Activated T-cell treated with anti-CD3 and anti-CD28 coated beads, Interleukin-2, amount 50 U/mL, for 72 hours (primary cell): ENCODE results near the gene ZSCAN25. TPM values are rescaled to one million over a fixed set of nuclear protein-coding genes. Genes with fewer than 3 reads are reported as not detected.
A peak's percentile ranks its signal among the peaks of the same experiment; 100 is the strongest.

Experiments
- ATAC-seq, 2 donors: fragments of 150-1000 bp; cut with Tn5 transposase; replicated peaks in 1 of 2; 2 replicates each; pipeline ENCODE4 v1.10.0; 2021; ENCODE audit warnings: moderate library complexity in 2 of 2, mild to moderate bottlenecking in 1 of 2
- DNase-seq, 2 donors: peaks; one replicate each; pipeline ENCODE4 v3.0.0; 2021 to 2022; ENCODE audit warnings: mixed read lengths in 1 of 2
- H3K27ac Mint-ChIP-seq: one replicate; pipeline ENCODE4 v1.8.0; 2022; ENCODE audit warnings: mild to moderate bottlenecking, moderate library complexity, mixed read lengths
- H3K27me3 Mint-ChIP-seq: one replicate; pipeline ENCODE4 v1.8.0; 2022; ENCODE audit warnings: low read depth, mixed read lengths
- H3K36me3 Mint-ChIP-seq, 2 donors: one replicate each; pipeline ENCODE4 v1.8.0; 2022; ENCODE audit warnings: mixed read lengths in 2 of 2, mild to moderate bottlenecking in 1 of 2; ENCODE audit not compliant: insufficient read depth in 2 of 2
- H3K4me1 Mint-ChIP-seq: one replicate; pipeline ENCODE4 v1.8.0; 2022; ENCODE audit warnings: low read depth, mixed read lengths
- H3K4me3 Mint-ChIP-seq, 2 donors: one replicate each; pipeline ENCODE4 v1.8.0; 2022; ENCODE audit warnings: mild to moderate bottlenecking in 2 of 2, mixed read lengths in 2 of 2, moderate library complexity in 2 of 2
- H3K9me3 Mint-ChIP-seq, 2 donors: one replicate each; pipeline ENCODE4 v1.8.0; 2022; ENCODE audit warnings: mixed read lengths in 2 of 2
- total RNA-seq, 2 donors: library from RNA; stranded (reverse); gene quantifications; one replicate each; pipeline ENCODE4 v1.2.3, GENCODE V29; 2022

Gene ZSCAN25
- total RNA-seq, 2 donors from 2014 or later = 32.4 to 35.6 TPM

DNA sequence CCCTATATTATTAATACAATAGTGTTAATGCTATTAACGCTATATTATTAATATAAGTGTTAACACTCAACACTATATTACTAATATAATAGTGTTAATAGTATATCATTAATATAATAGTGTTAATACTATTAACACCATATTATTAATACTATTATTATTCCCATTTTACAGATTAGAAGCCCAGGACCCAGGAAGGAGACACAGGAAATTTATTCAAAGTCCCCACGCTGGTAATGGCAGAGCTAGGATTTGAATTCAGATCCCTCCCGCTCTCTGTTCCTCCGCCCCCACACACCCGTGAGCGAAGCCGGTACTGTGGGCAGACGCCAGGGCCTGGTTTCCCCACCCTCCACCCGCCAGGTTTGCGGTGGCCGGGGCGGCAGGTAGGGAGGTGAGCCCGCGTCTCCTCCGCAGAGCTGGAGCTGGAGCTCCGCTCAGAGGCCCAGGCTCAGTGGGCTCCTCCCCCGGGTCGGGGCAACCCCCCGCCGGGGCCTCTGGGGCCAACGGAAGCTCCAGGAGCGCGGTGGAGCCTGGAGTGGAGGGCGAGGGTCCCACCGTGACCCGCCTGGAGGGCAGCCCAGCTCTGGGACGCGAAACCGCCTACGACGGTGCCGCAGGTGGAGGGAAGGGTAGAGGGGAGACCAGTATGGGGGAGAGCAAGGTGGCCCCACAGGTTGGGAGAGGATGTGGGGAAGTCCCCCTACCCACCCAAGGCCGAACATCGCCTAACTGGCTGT is 18.8 kb upstream of the ZSCAN25 start, which contains the start of gene TMEM225B:
Gene TMEM225B (plus strand): TSS at position 506 of the 740 bp plus-strand sequence. CDS start 6,122 bp downstream, outside the sequence.
- peak; percentile 37 to 66 for ATAC-seq
- Mint-ChIP-seq H3K4me3 (no peak within 1 kb of the TSS), H3K27me3 (no peaks in the 10 kb centered on the region), H3K27ac (no peak within 1 kb of the TSS), H3K4me1 (no peaks in the 10 kb centered on the region), H3K36me3 (no peaks in the 10 kb centered on the region), H3K9me3 (no peaks in the 10 kb centered on the region)
- peak in 1 of 2 donors; percentile 13 for DNase-seq

- no peak overlapping the region for H3K4me3 Mint-ChIP-seq
- no peak for ATAC-seq
Measured at GRCh38 chr7:99599836-99600235, 16.9 kb upstream of the ZSCAN25 start.

DNA sequence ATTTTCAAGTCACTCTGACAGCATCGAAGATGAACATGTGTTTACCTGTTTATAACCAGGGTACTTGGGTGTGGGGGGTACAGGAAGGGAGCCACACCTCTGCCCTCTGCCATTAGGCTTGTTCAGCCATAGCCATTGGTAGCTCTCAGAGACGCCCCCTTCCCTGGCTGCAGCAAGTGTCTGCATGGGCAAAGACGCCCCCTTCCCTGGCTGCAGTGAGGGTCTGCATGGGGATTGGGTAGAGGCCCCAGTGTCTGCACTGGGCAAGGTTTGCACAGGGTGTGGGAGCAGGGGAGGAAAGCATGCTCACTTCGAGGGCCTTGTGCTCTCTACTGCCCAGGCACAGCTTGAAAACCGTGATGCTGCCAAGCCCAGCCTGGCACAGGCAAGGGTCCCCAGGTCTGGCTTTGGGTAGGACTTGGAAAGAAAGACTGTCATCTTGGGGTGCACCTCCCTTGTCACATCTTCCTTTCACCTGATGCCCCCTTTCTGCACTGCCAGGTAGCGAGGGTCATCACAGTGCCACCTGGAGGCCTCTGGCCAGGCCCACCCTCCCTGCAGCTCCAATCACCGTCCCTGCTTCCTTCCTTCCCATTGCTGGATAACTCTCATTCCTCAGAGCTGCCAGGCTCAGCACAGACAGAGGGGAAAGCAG is 15.0 kb upstream of the ZSCAN25 start:
- no peaks in the 10 kb centered on the region for H3K9me3 Mint-ChIP-seq
- no peak overlapping the region for H3K4me3 Mint-ChIP-seq
- no peak for DNase-seq

More at GRCh38 chr7:99599836-99600235, 16.9 kb upstream of the ZSCAN25 start:
- no peaks in the 10 kb centered on the region for H3K36me3 Mint-ChIP-seq
- no peak overlapping the region for H3K27ac Mint-ChIP-seq
- H3K27me3 Mint-ChIP-seq = no peaks in the 10 kb centered on the region
- no peaks in the 10 kb centered on the region for H3K4me1 Mint-ChIP-seq
- no peaks in the 10 kb centered on the region for H3K9me3 Mint-ChIP-seq
- no peak for DNase-seq

GRCh38 chr7:99605527-99605926 is 11.2 kb upstream of the ZSCAN25 start:
- no peak for ATAC-seq
- no peaks in the 10 kb centered on the region for H3K4me1 Mint-ChIP-seq
- no peaks in the 10 kb centered on the region for H3K36me3 Mint-ChIP-seq

More for the DNA sequence above, 15.0 kb upstream of the ZSCAN25 start:
- H3K27me3 Mint-ChIP-seq = no peaks in the 10 kb centered on the region
- H3K4me1 Mint-ChIP-seq = no peaks in the 10 kb centered on the region
- no peak overlapping the region for H3K27ac Mint-ChIP-seq
- H3K36me3 Mint-ChIP-seq = no peaks in the 10 kb centered on the region
- ATAC-seq = no peak

DNA sequence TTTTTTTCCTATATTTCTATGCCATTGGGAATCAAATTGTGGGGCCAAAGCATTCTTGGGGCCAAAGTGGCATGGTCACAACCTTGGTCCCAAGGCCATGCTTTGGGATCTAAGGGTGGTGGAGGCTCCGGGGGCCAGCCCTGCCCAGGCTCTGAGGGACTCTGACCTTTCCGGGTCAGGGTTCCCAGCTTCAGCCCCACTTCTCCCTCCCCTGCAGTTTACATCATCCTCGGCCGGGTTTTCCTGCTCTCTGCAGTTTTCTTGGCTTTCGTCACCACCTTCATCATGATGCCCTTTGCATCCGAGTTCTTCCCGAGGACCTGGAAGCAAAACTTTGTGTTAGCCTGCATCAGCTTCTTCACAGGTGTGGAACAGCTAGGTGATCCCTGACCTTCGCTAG is 10.2 kb upstream of the ZSCAN25 start:
- no peak overlapping the region for H3K27ac Mint-ChIP-seq
- DNase-seq = no peak
- H3K4me3 Mint-ChIP-seq = no peak overlapping the region
- ATAC-seq = no peak
- H3K4me1 Mint-ChIP-seq = no peaks in the 10 kb centered on the region
- no peaks in the 10 kb centered on the region for H3K9me3 Mint-ChIP-seq
- no peaks in the 10 kb centered on the region for H3K36me3 Mint-ChIP-seq
- peaks cover 9% of the 10 kb centered on the region for H3K27me3 Mint-ChIP-seq

More at GRCh38 chr7:99605527-99605926, 11.2 kb upstream of the ZSCAN25 start:
- no peak overlapping the region for H3K27ac Mint-ChIP-seq
- H3K27me3 Mint-ChIP-seq = peaks cover 6% of the 10 kb centered on the region
- H3K9me3 Mint-ChIP-seq = no peaks in the 10 kb centered on the region
- no peak overlapping the region for H3K4me3 Mint-ChIP-seq
- no peak for DNase-seq

- no peaks in the 10 kb centered on the region for H3K9me3 Mint-ChIP-seq
- peaks cover 9% of the 10 kb centered on the region for H3K27me3 Mint-ChIP-seq
- H3K4me1 Mint-ChIP-seq = no peaks in the 10 kb centered on the region
- H3K27ac Mint-ChIP-seq = no peak overlapping the region
- ATAC-seq (no peak), DNase-seq (no peak)
- H3K36me3 Mint-ChIP-seq = no peaks in the 10 kb centered on the region
- no peak overlapping the region for H3K4me3 Mint-ChIP-seq
Measured at GRCh38 chr7:99607548-99607947, 9.2 kb upstream of the ZSCAN25 start.

DNA sequence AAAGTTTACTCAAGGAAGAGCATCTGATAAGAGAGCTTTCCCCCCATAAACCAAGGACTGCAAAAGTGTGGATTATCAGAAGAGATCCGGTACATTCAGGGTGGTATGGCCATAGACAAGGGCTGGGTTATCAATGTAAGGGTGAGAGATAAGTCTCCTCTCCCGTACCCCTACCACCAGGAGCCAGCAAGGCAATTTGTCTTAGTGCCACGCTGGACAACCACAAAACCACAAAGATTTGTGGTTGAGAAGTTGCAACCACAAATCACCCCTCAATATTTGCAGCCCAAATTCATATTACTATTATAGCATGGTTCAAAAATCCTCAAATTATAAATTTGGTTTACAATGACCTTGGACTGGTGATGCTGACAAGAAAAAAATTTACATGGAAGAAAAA is 2.3 kb upstream of the ZSCAN25 start:
- Mint-ChIP-seq H3K27me3 (peaks cover 9% of the 10 kb centered on the region), H3K27ac (peak overlapping the region; percentile 51)
- ATAC-seq = no peak

GRCh38 chr7:99615989-99616358 is 772 bp upstream of the ZSCAN25 start:
- Mint-ChIP-seq H3K9me3 (no peaks in the 10 kb centered on the region), H3K4me3 (peak overlapping the region; percentile 93 to 97), H3K36me3 (peaks cover 2 to 15% of the 10 kb centered on the region in 2 donors), H3K4me1 (peaks cover 48% of the 10 kb centered on the region), H3K27ac (peak overlapping the region; percentile 74), H3K27me3 (no peaks in the 10 kb centered on the region)
- no peak for DNase-seq
- ATAC-seq = no peak

More for the DNA sequence above, 2.3 kb upstream of the ZSCAN25 start:
- H3K4me3 Mint-ChIP-seq = peak overlapping the region in 1 of 2 donors; percentile 43
- H3K4me1 Mint-ChIP-seq = peaks cover 38% of the 10 kb centered on the region
- H3K9me3 Mint-ChIP-seq = no peaks in the 10 kb centered on the region
- H3K36me3 Mint-ChIP-seq = peaks cover 2 to 6% of the 10 kb centered on the region in 2 donors
- no peak for DNase-seq

GRCh38 chr7:99617192-99617781 is 541 bp downstream of the ZSCAN25 start:
- H3K27me3 Mint-ChIP-seq = no peaks in the 10 kb centered on the region
- ATAC-seq (no peak), DNase-seq (no peak)
- no peaks in the 10 kb centered on the region for H3K9me3 Mint-ChIP-seq
- peak overlapping the region; percentile 74 for H3K27ac Mint-ChIP-seq
- H3K36me3 Mint-ChIP-seq = peaks cover 2 to 22% of the 10 kb centered on the region in 2 donors
- peaks cover 60% of the 10 kb centered on the region for H3K4me1 Mint-ChIP-seq
- peak overlapping the region; percentile 93 to 97 for H3K4me3 Mint-ChIP-seq

GRCh38 chr7:99618726-99619125 is 2.0 kb downstream of the ZSCAN25 start:
- Mint-ChIP-seq H3K27me3 (no peaks in the 10 kb centered on the region), H3K4me1 (peaks cover 75% of the 10 kb centered on the region), H3K4me3 (peak overlapping the region; percentile 93 to 97), H3K36me3 (peaks cover 10 to 33% of the 10 kb centered on the region in 2 donors), H3K9me3 (no peaks in the 10 kb centered on the region), H3K27ac (peak overlapping the region; percentile 74)
- DNase-seq (no peak), ATAC-seq (no peak)

DNA sequence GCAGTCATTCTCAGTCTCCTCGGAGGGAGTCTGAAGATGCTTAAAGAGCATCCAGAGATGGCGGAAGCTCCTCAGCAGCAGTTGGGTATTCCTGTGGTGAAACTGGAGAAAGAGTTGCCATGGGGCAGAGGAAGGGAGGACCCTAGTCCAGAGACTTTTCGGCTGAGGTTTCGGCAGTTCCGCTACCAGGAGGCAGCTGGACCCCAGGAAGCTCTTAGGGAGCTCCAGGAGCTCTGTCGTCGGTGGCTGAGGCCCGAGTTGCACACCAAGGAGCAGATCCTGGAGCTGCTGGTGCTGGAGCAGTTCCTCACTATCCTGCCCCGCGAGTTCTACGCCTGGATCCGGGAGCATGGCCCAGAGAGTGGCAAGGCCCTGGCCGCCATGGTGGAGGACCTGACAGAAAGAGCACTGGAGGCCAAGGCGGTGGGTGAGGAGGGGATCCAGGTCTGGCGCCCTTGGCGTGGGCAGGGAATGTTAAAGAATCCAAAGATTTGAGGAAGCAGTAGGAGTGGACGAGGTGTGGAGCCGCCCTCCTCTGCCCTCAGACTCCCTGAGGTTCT is 2.9 kb downstream of the ZSCAN25 start:
- no peaks in the 10 kb centered on the region for H3K9me3 Mint-ChIP-seq

GRCh38 chr7:99621271-99621670 is 4.5 kb downstream of the ZSCAN25 start:
- H3K4me3 Mint-ChIP-seq = no peak overlapping the region
- peaks cover 28 to 54% of the 10 kb centered on the region in 2 donors for H3K36me3 Mint-ChIP-seq
- no peaks in the 10 kb centered on the region for H3K27me3 Mint-ChIP-seq
- H3K4me1 Mint-ChIP-seq = peaks cover 91% of the 10 kb centered on the region
- no peak for DNase-seq
- no peak for ATAC-seq
- H3K9me3 Mint-ChIP-seq = no peaks in the 10 kb centered on the region
- H3K27ac Mint-ChIP-seq = peak overlapping the region; percentile 82

More for the DNA sequence above, 2.9 kb downstream of the ZSCAN25 start:
- DNase-seq (no peak), ATAC-seq (no peak)
- Mint-ChIP-seq H3K27ac (peak overlapping the region; percentile 74), H3K36me3 (peaks cover 15 to 42% of the 10 kb centered on the region in 2 donors), H3K4me3 (peak overlapping the region in 1 of 2 donors; percentile 97), H3K4me1 (peaks cover 83% of the 10 kb centered on the region), H3K27me3 (no peaks in the 10 kb centered on the region)

- Mint-ChIP-seq H3K36me3 (peaks cover 31 to 64% of the 10 kb centered on the region in 2 donors), H3K4me1 (peaks cover 92% of the 10 kb centered on the region), H3K27ac (peak overlapping the region; percentile 97), H3K4me3 (peak overlapping the region; percentile 94 to 97), H3K27me3 (no peaks in the 10 kb centered on the region), H3K9me3 (no peaks in the 10 kb centered on the region)
- no peak for DNase-seq
- ATAC-seq = no peak
Measured at GRCh38 chr7:99622596-99622995, 5.8 kb downstream of the ZSCAN25 start.
